Spleen (tissue), 11 donors: Measurements from ENCODE around the gene TBKBP1. TPM values are rescaled to one million over a fixed set of nuclear protein-coding genes. Genes with fewer than 3 reads are reported as not detected.

Experiments
- DNase-seq: peaks from one replicate; pipeline ENCODE4 v3.0.0-alpha.2; 2020
- H3K27ac ChIP-seq, 8 donors: fragments of 200-600 bp; sonication (generic) in 7 of 8; 1 replicate in 4 of 8; 2 replicates in 4 of 8; pipeline versions ENCODE4 v1.5.0 to v1.8.0; 2016 to 2021; ENCODE audit warnings: inconsistent platforms in 4 of 8, mild to moderate bottlenecking in 4 of 8, moderate library complexity in 1 of 8
- H3K27me3 ChIP-seq, 7 donors: fragments of 200-600 bp; sonication (generic) in 6 of 7; replicated peaks in 1 of 7; 1 replicate in 4 of 7; 2 replicates in 3 of 7; pipeline versions ENCODE4 v1.5.0 to v1.8.0; 2016 to 2021; ENCODE audit warnings: inconsistent platforms in 3 of 7, mild to moderate bottlenecking in 1 of 7
- H3K36me3 ChIP-seq, 6 donors: fragments of 200-600 bp; sonication (generic) in 5 of 6; 1 replicate in 4 of 6; 2 replicates in 2 of 6; pipeline versions ENCODE4 v1.5.0 to v1.8.0; 2016 to 2021; ENCODE audit warnings: inconsistent platforms in 2 of 6
- H3K4me1 ChIP-seq, 6 donors: fragments of 200-600 bp; sonication (generic) in 5 of 6; 1 replicate in 3 of 6; 2 replicates in 3 of 6; pipeline versions ENCODE4 v1.5.0 to v1.8.0; 2016 to 2021; ENCODE audit warnings: inconsistent platforms in 3 of 6
- H3K4me3 ChIP-seq, 8 donors: fragments of 200-600 bp; sonication (generic) in 7 of 8; 1 replicate in 4 of 8; 2 replicates in 4 of 8; pipeline versions ENCODE4 v1.5.0 to v1.8.0; 2016 to 2021; ENCODE audit warnings: inconsistent platforms in 4 of 8, mild to moderate bottlenecking in 4 of 8, moderate library complexity in 2 of 8
- H3K9me3 ChIP-seq, 8 donors: fragments of 200-600 bp; sonication (generic) in 7 of 8; 1 replicate in 4 of 8; 2 replicates in 4 of 8; pipeline versions ENCODE4 v1.5.0 to v1.8.0; 2016 to 2021; ENCODE audit warnings: inconsistent platforms in 4 of 8
- CTCF ChIP-seq, 11 experiments: fragments of 200-600 bp in 7 of 11; fragments of 450-650 bp in 4 of 11; sonication (generic) in 4 of 11; IDR thresholded peaks in 8 of 11; conservative IDR thresholded peaks in 3 of 11; 1 replicate in 7 of 11; 2 replicates in 4 of 11; pipeline versions ENCODE4 v1.4.0 to v1.8.0; 2016 to 2021; ENCODE audit warnings: antibody characterized with exemption in 11 of 11, inconsistent platforms in 4 of 11, mild to moderate bottlenecking in 1 of 11
- POLR2A ChIP-seq, 3 donors: fragments of 450-650 bp; IDR thresholded peaks; one replicate each; pipeline ENCODE4 v1.5.1; 2017; ENCODE audit warnings: antibody characterized with exemption in 3 of 3, mild to moderate bottlenecking in 1 of 3
- POLR2AphosphoS5 ChIP-seq, 3 donors: sonication (generic); formaldehyde crosslinking; IDR thresholded peaks; one replicate each; pipeline ENCODE4 v1.5.1; 2017; ENCODE audit warnings: antibody characterized with exemption in 3 of 3
- WGBS, 5 donors: extraction: QIAGEN DNeasy Blood & Tissue Kit in 3 of 5; methylation state at CpG; one replicate each; pipeline versions ENCODE4 v1.1.5 to v1.1.7; 2013 to 2018; 5-methylcytosine and 5-hydroxymethylcytosine counted together
- intact Hi-C: fragments of 100-400 bp; cut with DNase I; formaldehyde crosslinking; loops from one replicate; pipeline ENCODE4 v1.15.0; 2023; ENCODE audit warnings: low total_unique reads
- polyA plus RNA-seq, 3 donors: library from polyadenylated mRNA; stranded (reverse); fragments of 200-250 nt; gene quantifications; one replicate each; pipeline ENCODE4 v1.2.1, GENCODE V29; 2013
- total RNA-seq, 7 donors: library from RNA; depleted of rRNA in 3 of 7; stranded (reverse); fragments of >200 nt in 3 of 7; fragmentation: NEBNext Ultra II Directional in 4 of 7; extraction: Animal tissue kit (Norgen Biotek cat#: 25700) in 4 of 7; gene quantifications; one replicate each; pipeline versions ENCODE4 v1.1.0 to v1.2.1, GENCODE V29; 2016 to 2021
- donor health status: healthy with polysubstance abuse.
- donor health status: DM: no; HTN: no; CAD: no; lungs with moderate emphysema.
- donor health status: DM: no; HTN: no; CAD: no.
- donor health status: Bipolar disorder and iron deficiency.
- donor health status: healthy.
- donor health status: DM: no; HTN: no; CAD: no.
- donor health status: DM: yes; HTN: yes; CAD: no.

The TBKBP1 gene
- total and polyA plus RNA-seq, 10 donors = 3.8 to 28.0 (median 16.9) TPM

- DNase-seq = peak; percentile 80
- peak overlapping the region; percentile 42 to 81 (median 58) for H3K4me3 ChIP-seq
- H3K27me3 ChIP-seq = peaks cover 0 to 55% (median 21%) of the 10 kb centered on the region in 7 donors
- intact Hi-C loops = no loop called here
- TF ChIP-seq CTCF (IDR thresholded peaks at IDR 0.05 in 8 of 11, conservative IDR thresholded peaks at IDR 0.05 in 3 of 11) (no peak), POLR2AphosphoS5 (IDR thresholded peaks at IDR 0.05) (no peak), POLR2A (IDR thresholded peaks at IDR 0.05) (no peak)
- no peaks in the 10 kb centered on the region for H3K9me3 ChIP-seq
- H3K4me1 ChIP-seq = peaks cover 0 to 77% (median 29%) of the 10 kb centered on the region in 6 donors
- no peaks in the 10 kb centered on the region for H3K36me3 ChIP-seq
- H3K27ac ChIP-seq = peak overlapping the region; percentile 14 to 91 (median 84)
- WGBS, 5 donors = 5 to 21% (median 7%) methylated on average over 20 to 60 of the region's 60 CpGs
Observed at GRCh38 chr17:47733674-47734410, 39.9 kb downstream of the TBKBP1 start.

GRCh38 chr17:47735139-47735464 is 41.1 kb downstream of the TBKBP1 start:
- no peak for TF ChIP-seq POLR2A (IDR thresholded peaks at IDR 0.05)
- no peak for TF ChIP-seq CTCF (IDR thresholded peaks at IDR 0.05 in 8 of 11, conservative IDR thresholded peaks at IDR 0.05 in 3 of 11)
- no peak for TF ChIP-seq POLR2AphosphoS5 (IDR thresholded peaks at IDR 0.05)
- intact Hi-C loops = no loop called here
- DNase-seq = no peak
- peaks cover 0 to 47% (median 21%) of the 10 kb centered on the region in 7 donors for H3K27me3 ChIP-seq
- H3K9me3 ChIP-seq = no peaks in the 10 kb centered on the region
- peak overlapping the region; percentile 42 to 91 (median 79) for H3K27ac ChIP-seq
- 71 to 80% (median 73%) methylated on average over 3 of the region's 3 CpGs for WGBS, 5 donors
- H3K4me3 ChIP-seq = peak overlapping the region in 7 of 8 donors; percentile 23 to 81 (median 57)
- peaks cover 0 to 85% (median 31%) of the 10 kb centered on the region in 6 donors for H3K4me1 ChIP-seq
- no peaks in the 10 kb centered on the region for H3K36me3 ChIP-seq

- Histone ChIP-seq H3K4me3 (peak overlapping the region in 7 of 8 donors; percentile 23 to 81 (median 57)), H3K9me3 (no peaks in the 10 kb centered on the region), H3K27ac (peak overlapping the region; percentile 42 to 91 (median 79)), H3K27me3 (peaks cover 0 to 44% (median 21%) of the 10 kb centered on the region in 7 donors), H3K36me3 (no peaks in the 10 kb centered on the region), H3K4me1 (peaks cover 0 to 83% (median 31%) of the 10 kb centered on the region in 6 donors)
- no peak for TF ChIP-seq CTCF (IDR thresholded peaks at IDR 0.05 in 8 of 11, conservative IDR thresholded peaks at IDR 0.05 in 3 of 11)
- TF ChIP-seq POLR2AphosphoS5 (IDR thresholded peaks at IDR 0.05) = peak in 1 of 3 donors; percentile 8
- peak; percentile 76 for DNase-seq
- WGBS, 5 donors = 38 to 79% (median 54%) methylated on average over 3 of the region's 3 CpGs
- intact Hi-C loops = no loop called here
Observed at GRCh38 chr17:47735536-47736011, 41.6 kb downstream of the TBKBP1 start.
